Measurements from ENCODE around the gene LURAP1L.

The LURAP1L gene

GRCh38 chr9:12774861-12775678 lies at the start of gene LURAP1L:
Gene LURAP1L, plus strand, starts transcription at chr9:12775020. Its CDS starts 696 bp downstream, at chr9:12775716.
- no peak for DNase-seq (ENCODE audit: low read depth)

- no peak for DNase-seq (ENCODE audit: low read depth)
Observed at GRCh38 chr9:12726795-12727194, 48.0 kb upstream of the LURAP1L start.

- DNase-seq (ENCODE audit: low read depth): no peak
Observed at GRCh38 chr9:12730198-12730597, 44.6 kb upstream of the LURAP1L start.

- no peak for DNase-seq (ENCODE audit: low read depth)
Observed at GRCh38 chr9:12730927-12731326, 43.9 kb upstream of the LURAP1L start.

- DNase-seq (ENCODE audit: low read depth): no peak
Observed at GRCh38 chr9:12732971-12733370, 41.8 kb upstream of the LURAP1L start.

GRCh38 chr9:12735665-12736064 lies 39.2 kb upstream of the LURAP1L start:
- no peak for DNase-seq (ENCODE audit: low read depth)

- DNase-seq (ENCODE audit: low read depth): no peak
Observed at GRCh38 chr9:12737871-12738270, 36.9 kb upstream of the LURAP1L start.

GRCh38 chr9:12739014-12739652 lies 35.7 kb upstream of the LURAP1L start:
- no peak for DNase-seq (ENCODE audit: low read depth)

- no peak for DNase-seq (ENCODE audit: low read depth)
Observed at GRCh38 chr9:12740845-12741244, 34.0 kb upstream of the LURAP1L start.

GRCh38 chr9:12748016-12748415 lies 26.8 kb upstream of the LURAP1L start:
- DNase-seq (ENCODE audit: low read depth): no peak

GRCh38 chr9:12748954-12749353 lies 25.9 kb upstream of the LURAP1L start:
- DNase-seq (ENCODE audit: low read depth): no peak

GRCh38 chr9:12753931-12754330 lies 20.9 kb upstream of the LURAP1L start:
- no peak for DNase-seq (ENCODE audit: low read depth)

GRCh38 chr9:12759761-12760160 lies 15.1 kb upstream of the LURAP1L start:
- DNase-seq (ENCODE audit: low read depth): no peak

GRCh38 chr9:12760758-12761157 lies 14.1 kb upstream of the LURAP1L start:
- DNase-seq (ENCODE audit: low read depth): no peak

GRCh38 chr9:12764150-12764549 lies 10.7 kb upstream of the LURAP1L start:
- no peak for DNase-seq (ENCODE audit: low read depth)

GRCh38 chr9:12765088-12765798 lies 9.6 kb upstream of the LURAP1L start:
- no peak for DNase-seq (ENCODE audit: low read depth)

- no peak for DNase-seq (ENCODE audit: low read depth)
Observed at GRCh38 chr9:12766357-12766756, 8.5 kb upstream of the LURAP1L start.

GRCh38 chr9:12770261-12770660 lies 4.6 kb upstream of the LURAP1L start:
- DNase-seq (ENCODE audit: low read depth): no peak

GRCh38 chr9:12771891-12772290 lies 2.9 kb upstream of the LURAP1L start:
- DNase-seq (ENCODE audit: low read depth): no peak

- DNase-seq (ENCODE audit: low read depth): no peak
Observed at GRCh38 chr9:12773562-12773961, 1.3 kb upstream of the LURAP1L start.

GRCh38 chr9:12775679-12776512 lies 1.1 kb downstream of the LURAP1L start:
- DNase-seq (ENCODE audit: low read depth): no peak

GRCh38 chr9:12776513-12777055 lies 1.8 kb downstream of the LURAP1L start:
- DNase-seq (ENCODE audit: low read depth): no peak
